NCI-H748 treated with DMSO at 0.1 percent for 48 hours (cell line): ENCODE measurements around the gene SORCS3.

Experiments
- DNase-seq: peaks from one replicate; lab custom pipeline; 2025; lab: John Stamatoyannopoulos, UW

SORCS3 gene

GRCh38 chr10:105104297-105104696 lies 463.2 kb downstream of the SORCS3 start:
- no peak for DNase-seq

DNA sequence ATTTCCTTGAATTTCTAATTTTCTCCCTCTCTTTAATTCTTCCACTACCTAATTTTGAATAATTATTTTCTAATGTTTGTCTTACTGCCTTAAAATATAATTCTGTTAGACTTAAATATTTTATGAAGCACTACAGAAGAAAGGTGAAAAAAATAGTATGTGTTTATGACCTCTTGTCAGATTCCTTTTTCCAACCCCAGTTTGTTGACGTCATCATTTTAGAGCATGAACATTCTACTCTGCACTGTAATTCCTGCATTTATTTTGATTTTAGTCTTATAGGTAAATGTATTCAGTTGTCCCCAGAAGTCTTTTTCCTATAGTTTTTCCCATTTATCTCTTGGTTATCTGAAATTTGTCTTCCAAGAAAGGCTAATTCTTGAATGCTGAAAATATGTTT lies 468.1 kb downstream of the SORCS3 start:
- DNase-seq = no peak

DNA sequence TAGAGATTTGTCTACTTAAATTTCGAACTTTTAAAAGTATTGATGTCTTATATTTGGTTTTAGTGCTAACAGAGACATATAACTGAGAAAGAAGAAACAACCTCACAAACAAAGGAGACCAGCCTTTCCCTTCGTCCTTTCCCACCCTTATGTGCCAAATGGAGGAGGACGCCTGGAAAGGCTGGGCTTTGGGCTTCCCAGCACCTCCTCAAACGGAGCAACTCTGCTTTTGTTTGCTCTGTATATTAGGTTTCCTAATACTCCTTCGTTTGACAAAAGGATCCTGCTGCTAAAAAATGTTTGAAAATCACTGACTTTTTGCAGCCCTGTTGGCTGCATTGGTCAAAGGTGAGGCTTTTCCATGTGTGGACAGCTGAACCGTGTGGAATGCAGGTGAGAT lies 471.8 kb downstream of the SORCS3 start:
- no peak for DNase-seq

DNA sequence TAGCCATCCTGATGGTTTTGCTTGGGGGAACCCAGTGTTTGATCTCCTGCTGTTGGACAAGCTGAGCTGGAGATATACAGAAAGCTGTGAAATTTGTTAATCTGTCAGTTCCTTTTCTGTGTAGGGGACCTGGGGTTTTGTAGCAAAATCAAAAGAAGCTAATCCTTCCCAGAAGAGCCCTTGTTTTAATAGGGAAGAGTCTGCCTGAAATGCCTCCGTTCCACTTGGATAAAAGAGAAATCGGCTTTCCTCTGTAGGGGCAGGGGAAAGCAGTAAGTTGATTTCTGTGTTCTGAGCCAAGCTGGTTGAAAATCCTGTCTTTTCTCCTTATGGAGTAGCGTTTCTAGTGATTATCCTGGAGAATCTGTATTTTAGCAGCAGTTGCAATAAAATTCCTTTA lies 472.6 kb downstream of the SORCS3 start:
- no peak for DNase-seq

- no peak for DNase-seq
Observed at GRCh38 chr10:105121743-105122142, 480.7 kb downstream of the SORCS3 start.

DNA sequence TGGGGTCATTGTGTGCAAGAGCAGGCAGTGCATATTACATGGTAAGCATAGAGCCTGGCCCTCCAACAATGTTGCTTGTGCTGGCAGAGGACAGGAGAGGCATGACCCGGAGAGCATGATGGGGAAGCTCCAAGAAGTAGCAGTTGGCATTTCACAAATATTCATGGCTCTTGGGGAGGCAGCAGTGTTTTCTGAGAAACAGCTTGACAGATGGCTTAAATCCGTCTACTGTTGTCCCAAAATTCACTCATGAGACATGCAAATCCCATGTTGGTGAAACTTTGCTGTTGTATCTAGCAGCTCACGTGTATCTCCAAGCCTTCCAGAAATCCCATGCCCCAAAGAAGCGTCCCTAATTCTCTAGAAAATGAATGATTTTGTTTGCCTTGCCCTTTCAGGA lies 487.0 kb downstream of the SORCS3 start:
- no peak for DNase-seq

DNA sequence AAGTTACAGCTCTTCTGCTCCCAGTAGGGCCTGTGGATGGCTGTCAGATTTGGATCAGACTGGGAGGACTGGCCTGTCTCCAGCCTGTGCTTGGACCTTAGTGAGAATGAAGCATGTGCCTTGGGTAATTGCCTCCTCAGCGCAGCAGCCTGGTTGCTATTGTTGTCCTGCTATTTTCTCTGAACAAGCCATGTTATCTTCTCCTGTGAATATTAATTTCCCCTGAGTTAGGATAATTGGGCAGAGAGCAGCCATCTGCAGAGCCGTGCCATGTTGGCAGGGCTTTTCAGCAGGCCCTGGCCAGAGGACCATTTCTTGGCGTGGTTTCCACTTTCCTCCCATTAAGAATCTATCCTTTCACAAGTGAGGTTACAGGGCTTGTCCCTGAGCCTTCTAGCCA lies 497.3 kb downstream of the SORCS3 start:
- no peak for DNase-seq

DNA sequence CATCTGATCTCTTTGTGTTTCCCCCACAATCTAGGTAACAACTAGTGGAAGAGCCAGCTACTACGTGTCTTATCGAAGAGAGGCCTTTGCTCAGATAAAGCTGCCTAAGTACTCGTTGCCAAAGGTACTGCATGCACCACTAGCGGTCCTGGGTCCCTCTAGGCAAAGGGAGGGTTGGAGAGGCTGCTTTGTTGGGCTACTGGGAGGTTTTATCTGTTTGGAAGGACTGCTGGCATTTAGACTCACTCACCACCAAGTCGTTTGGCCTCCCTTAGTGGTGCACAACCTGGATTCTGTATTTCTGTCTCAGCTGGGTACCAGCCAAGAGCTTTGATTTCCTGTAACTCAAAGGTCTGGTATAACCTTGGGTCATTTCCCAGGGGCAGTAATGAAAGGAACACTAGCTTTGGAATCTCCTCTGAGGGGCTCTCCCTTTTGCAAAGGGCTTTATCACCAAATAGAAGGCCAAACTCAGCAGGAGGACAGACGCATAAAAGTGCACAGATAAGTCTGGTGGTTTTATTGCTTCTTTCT lies 498.3 kb downstream of the SORCS3 start:
- no peak for DNase-seq

DNA sequence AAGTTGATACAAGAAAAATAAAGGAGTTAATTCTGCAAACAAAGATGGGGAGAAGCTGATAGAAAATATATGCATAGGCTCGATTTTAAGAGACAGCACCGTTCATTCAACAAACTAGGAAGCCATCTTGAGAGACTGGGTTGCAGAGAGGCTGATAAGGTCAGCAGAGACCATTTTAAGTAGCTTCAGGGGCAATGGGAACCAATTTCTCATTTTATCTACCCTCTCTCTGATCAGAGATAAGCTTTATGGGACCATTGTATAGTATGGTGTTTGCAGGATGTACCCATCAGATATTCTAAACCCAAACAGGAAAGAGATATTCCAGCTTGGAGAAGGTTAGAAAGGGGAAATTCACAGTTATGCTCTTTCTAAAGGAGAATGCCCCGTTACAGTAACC lies 499.5 kb downstream of the SORCS3 start:
- DNase-seq = no peak

DNA sequence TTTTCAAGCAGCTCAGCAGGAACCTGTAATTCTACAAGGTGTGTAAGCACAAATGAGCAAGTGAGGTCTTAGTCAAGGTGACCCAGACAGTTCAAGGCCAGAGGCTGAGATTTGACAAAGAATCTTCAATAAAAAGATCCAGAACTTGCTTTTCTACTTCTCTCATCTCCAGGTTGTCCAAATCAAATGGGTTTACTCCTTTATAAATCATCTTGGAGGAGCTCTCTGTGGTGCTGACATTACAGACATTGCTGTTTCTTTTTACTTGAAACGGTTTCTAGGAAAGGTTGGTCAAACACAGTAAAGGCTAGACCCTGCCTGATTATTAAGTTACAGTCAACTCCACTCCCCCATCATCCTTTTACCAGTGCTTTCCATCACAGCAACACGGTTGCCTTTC lies 504.6 kb downstream of the SORCS3 start:
- no peak for DNase-seq

DNA sequence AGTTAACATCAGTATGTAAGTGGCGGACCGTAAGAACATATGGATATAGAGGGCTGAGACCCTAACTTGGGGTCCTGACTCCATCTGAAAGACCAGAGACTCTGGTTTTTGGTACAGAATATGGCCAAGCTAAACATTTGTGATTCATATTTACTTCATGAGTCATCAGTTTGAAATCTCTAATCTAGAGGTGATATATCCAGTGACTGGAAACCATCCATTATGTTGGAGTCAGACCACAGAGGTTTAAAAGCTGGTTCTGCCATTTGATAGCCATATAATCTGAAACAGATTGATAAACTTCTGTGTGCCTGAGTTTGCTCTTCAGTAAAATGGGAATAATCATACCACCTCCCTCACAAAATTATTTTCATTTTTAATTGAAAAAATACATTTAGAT lies 505.3 kb downstream of the SORCS3 start:
- DNase-seq = no peak

DNA sequence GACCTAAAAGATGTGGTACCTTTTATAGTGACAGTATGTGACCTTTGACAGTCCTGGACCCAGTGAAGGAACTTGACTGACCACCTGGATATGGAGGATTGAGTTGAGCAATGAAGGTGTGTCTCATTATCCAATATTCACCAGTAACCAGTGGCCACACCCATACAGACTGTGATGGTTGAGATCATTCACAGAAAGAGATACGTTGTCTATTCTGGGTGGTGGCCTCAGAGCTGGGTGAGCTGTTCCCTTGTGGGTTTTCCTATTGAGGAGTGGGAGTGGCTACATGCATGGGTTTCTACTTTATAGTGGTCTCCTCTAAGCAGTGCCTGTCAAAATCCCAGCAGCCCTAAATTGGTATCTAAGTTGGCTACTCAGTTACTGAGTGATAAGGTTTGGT lies 507.4 kb downstream of the SORCS3 start:
- no peak for DNase-seq

- DNase-seq = no peak
Observed at GRCh38 chr10:105148921-105149320, 507.8 kb downstream of the SORCS3 start.

DNA sequence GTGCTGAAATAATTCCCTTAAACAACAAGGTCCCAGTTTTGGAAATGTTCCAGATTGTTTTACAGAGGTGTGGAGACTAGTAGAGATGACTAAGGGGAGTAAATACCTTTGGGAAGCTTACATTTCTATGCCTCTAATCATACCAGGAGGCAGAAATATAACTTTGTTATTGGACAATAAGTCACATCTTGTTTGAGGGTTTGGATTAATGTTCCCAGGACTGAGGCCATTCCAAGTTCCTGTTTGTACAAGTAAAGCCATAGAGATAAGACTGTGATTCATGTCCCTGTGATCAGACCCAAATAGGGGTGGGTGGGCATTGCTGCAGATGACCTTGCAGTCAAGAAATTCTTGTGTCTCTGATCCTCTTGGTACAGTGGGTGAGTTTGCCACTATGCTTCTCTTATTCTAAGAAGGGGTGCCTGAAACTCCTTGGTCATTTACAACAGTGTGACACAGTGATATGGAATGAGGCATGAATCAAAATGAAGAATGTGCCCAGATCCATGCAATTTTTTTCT lies 508.3 kb downstream of the SORCS3 start:
- no peak for DNase-seq

GRCh38 chr10:105150259-105150880 lies 509.3 kb downstream of the SORCS3 start:
- DNase-seq = no peak

DNA sequence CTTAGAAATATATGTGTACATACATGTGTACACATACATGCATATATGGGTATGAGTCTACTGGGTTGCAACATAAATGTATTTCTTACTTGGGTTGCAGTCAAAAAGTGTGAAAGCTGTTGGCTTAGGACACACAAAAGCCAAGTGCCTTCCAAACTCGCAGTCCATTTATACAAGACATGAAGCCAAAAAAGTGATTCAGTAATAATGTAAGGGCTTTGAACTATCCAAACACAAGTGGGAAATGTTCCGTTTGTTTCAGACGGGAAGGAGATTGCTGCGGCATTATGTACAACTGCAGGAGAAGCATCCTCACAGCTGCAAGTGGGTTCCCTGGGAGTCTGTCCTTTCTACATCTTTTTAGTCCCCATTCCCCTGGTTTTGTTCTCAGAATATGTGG lies 513.6 kb downstream of the SORCS3 start:
- DNase-seq = no peak

DNA sequence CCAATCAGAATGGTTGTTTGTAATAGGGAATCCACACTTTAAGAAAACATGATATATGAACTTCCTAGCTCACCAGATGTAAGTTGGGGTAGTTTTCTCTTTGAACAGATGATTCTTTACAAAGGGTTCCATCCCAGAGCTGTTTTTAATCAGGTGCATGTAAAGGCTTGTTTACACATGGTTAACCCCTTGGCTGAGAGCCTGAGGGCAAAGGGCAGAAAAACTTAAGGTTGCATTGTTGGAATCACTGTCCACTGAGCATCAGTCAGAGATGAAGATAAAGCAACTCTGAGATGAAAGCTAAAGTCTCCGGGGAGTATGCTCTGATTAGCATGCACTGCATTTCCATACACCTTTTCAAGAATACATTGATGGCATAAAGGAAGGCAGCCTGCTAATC lies 518.2 kb downstream of the SORCS3 start:
- no peak for DNase-seq

- no peak for DNase-seq
Observed at GRCh38 chr10:105161149-105161548, 520.1 kb downstream of the SORCS3 start.

- no peak for DNase-seq
Observed at GRCh38 chr10:105161767-105162166, 520.7 kb downstream of the SORCS3 start.

GRCh38 chr10:105170521-105170920 lies 529.4 kb downstream of the SORCS3 start:
- DNase-seq = no peak

DNA sequence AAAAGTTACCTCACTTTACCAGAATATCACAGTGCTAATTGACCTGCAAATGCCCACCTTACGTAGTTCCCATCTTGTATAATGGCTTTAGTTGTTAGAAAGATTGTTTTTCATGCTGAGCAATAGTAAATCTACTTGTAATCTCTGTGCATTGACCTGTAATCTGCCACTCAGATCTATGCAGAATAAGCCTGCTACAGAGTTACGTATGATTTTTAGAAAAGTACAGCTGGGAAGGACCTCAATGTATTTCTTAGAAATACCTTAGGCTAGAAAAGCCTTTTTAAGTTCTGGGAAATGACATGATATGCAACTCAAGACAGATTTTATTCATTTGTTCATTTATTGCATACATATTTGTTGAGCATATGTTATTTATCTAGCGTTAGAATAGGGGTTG lies 530.9 kb downstream of the SORCS3 start:
- no peak for DNase-seq

- no peak for DNase-seq
Observed at GRCh38 chr10:105181626-105182025, 540.5 kb downstream of the SORCS3 start.

GRCh38 chr10:105183536-105183935 lies 542.4 kb downstream of the SORCS3 start:
- DNase-seq = no peak

DNA sequence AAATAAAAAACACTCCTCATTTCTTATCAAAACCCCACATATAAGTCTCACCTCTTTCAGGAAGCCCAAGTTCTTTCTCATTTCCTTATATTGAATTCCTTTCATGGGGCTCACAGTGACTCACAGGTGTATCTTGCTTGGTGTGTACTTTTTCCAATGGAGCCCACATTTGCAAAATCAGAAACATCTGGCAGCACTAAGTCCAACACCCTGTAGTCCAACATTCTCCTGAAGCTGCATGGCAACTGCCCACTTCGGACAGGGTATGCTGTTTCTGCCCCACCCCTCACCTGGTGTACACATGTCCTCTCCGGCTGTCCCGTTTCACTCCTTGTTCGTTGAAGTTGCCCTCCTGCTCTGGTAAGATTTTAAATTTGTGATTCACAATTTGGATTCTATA lies 544.1 kb downstream of the SORCS3 start:
- DNase-seq = no peak
